GM10266 (cell line): ENCODE data around the gene WTIP.
"Not testable (repeated sequence)": the region's sequence is repeated elsewhere in the genome, so short reads cannot be mapped to it uniquely, and the experiment has no call there.

ENCODE experiments used
- DNase-seq: peaks from one replicate; pipeline ENCODE4 v3.0.0; 2012; ENCODE audit errors: extremely low spot score
- CTCF ChIP-seq: IDR thresholded peaks from 2 replicates; pipeline ENCODE4 v1.5.1; 2012; ENCODE audit warnings: mild to moderate bottlenecking, low read depth; ENCODE audit not compliant: control insufficient read depth, insufficient read depth; ENCODE audit errors: missing control alignments

Gene WTIP

GRCh38 chr19:34474233-34474989, 7.1 kb upstream of the WTIP start:
- TF ChIP-seq CTCF, result no peak
- DNase-seq, result no peak

GRCh38 chr19:34475026-34475974, 6.3 kb upstream of the WTIP start:
- TF ChIP-seq CTCF, result no peak
- no peak for DNase-seq

- no peak for DNase-seq
- no peak for TF ChIP-seq CTCF
These were observed 5.5 kb upstream of the WTIP start for GRCh38 chr19:34475975-34476594.

- not testable (repeated sequence) for DNase-seq
These were observed 3.1 kb upstream of the WTIP start for GRCh38 chr19:34478496-34478895.

- DNase-seq, result no peak
- TF ChIP-seq CTCF, result no peak
These were observed 2.2 kb upstream of the WTIP start for GRCh38 chr19:34479396-34479795.

GRCh38 chr19:34480491-34480890, 1.1 kb upstream of the WTIP start:
- TF ChIP-seq CTCF, result no peak
- DNase-seq, result no peak

- no peak for DNase-seq
- no peak for TF ChIP-seq CTCF
These were observed 362 bp downstream of the WTIP start for GRCh38 chr19:34481861-34482379.
